IMR-90 (cell line): Measurements from ENCODE around the gene SIGLEC11. TPM values are rescaled to one million over a fixed set of nuclear protein-coding genes. Genes with fewer than 3 reads are reported as not detected.
"Not testable (repeated sequence)": the region's sequence is repeated elsewhere in the genome, so short reads cannot be mapped to it uniquely, and the experiment has no call there.

Experiments used
- ATAC-seq: fragments of 200-7000 bp; cut with Tn5 transposase; 2 replicates; pipeline ENCODE4 v1.9.1; 2020; ENCODE audit warnings: low read depth, mild to moderate bottlenecking, moderate library complexity
- BruUV-seq: library from RNA; stranded (reverse); fragments of 400-500 nt; replicated peaks from 2 replicates; lab custom pipeline; 2021; lab: Mats Ljungman, UMichigan
- CTCF ChIA-PET: fragments of 300-600 bp; formaldehyde crosslinking; extraction: SDS; loops from one replicate; lab custom pipeline; 2021; ENCODE audit warnings: antibody characterized with exemption; lab: Yijun Ruan, JAX
- POLR2A ChIA-PET: fragments of 300-600 bp; sonication (Branson Sonifier 250); formaldehyde crosslinking; loops from one replicate; lab custom pipeline; 2022; ENCODE audit warnings: antibody characterized with exemption; ENCODE audit not compliant: unreplicated experiment; lab: Charles Lee
- DNase-seq: peaks from one replicate; pipeline ENCODE4 v3.0.0; 2013
- H2AFZ ChIP-seq: replicated peaks from 2 replicates; pipeline ENCODE3; 2013; ENCODE audit warnings: low read length, mild to moderate bottlenecking; ENCODE audit not compliant: poor library complexity
- H2AK5ac ChIP-seq: 2 replicates; pipeline ENCODE4 v1.6.1; 2013; ENCODE audit warnings: low read depth, low read length, inconsistent platforms
- H2AK9ac ChIP-seq: replicated peaks from 2 replicates; pipeline ENCODE3; 2013; ENCODE audit warnings: mild to moderate bottlenecking, low read depth, low read length, moderate library complexity; ENCODE audit not compliant: poor library complexity
- H2BK120ac ChIP-seq: 2 replicates; pipeline ENCODE4 v1.6.1; 2013; ENCODE audit warnings: low read depth, low read length, inconsistent platforms
- H2BK15ac ChIP-seq: 3 replicates; pipeline ENCODE4 v1.6.1; 2013; ENCODE audit warnings: low read depth, low read length, inconsistent platforms
- H2BK20ac ChIP-seq: 2 replicates; pipeline ENCODE4 v1.6.1; 2013; ENCODE audit warnings: low read depth, mild to moderate bottlenecking, inconsistent platforms, low read length, moderate library complexity
- H2BK5ac ChIP-seq: 2 replicates; pipeline ENCODE4 v1.6.1; 2013; ENCODE audit warnings: mild to moderate bottlenecking, low read depth, low read length, inconsistent platforms; ENCODE audit not compliant: poor library complexity, severe bottlenecking
- H3K14ac ChIP-seq: replicated peaks from 2 replicates; pipeline ENCODE4 v1.6.1; 2013; ENCODE audit warnings: low read depth, low read length, inconsistent platforms
- H3K18ac ChIP-seq: 2 replicates; pipeline ENCODE4 v1.6.1; 2013; ENCODE audit warnings: low read depth, low read length, control low read depth
- H3K23ac ChIP-seq: 2 replicates; pipeline ENCODE4 v1.6.1; 2013; ENCODE audit warnings: low read depth, low read length, inconsistent platforms
- H3K27ac ChIP-seq: 2 replicates; pipeline ENCODE4 v1.5.1; 2013; ENCODE audit warnings: mild to moderate bottlenecking, control low read depth, low read length; ENCODE audit not compliant: insufficient read depth
- H3K27me3 ChIP-seq: 2 replicates; pipeline ENCODE4 v1.6.1; 2013; ENCODE audit warnings: low read length; ENCODE audit not compliant: control insufficient read depth, insufficient read depth
- H3K36me3 ChIP-seq: 2 replicates; pipeline ENCODE4 v1.6.1; 2013; ENCODE audit warnings: low read length, mixed read lengths; ENCODE audit not compliant: control insufficient read depth, insufficient read depth
- H3K4ac ChIP-seq: 2 replicates; pipeline ENCODE4 v1.6.1; 2013; ENCODE audit warnings: low read depth, low read length, inconsistent platforms
- H3K4me1 ChIP-seq: 2 replicates; pipeline ENCODE4 v1.6.1; 2013; ENCODE audit warnings: low read length, mixed read lengths; ENCODE audit not compliant: control insufficient read depth, insufficient read depth
- H3K4me2 ChIP-seq: 2 replicates; pipeline ENCODE4 v1.6.1; 2013; ENCODE audit warnings: low read depth, mild to moderate bottlenecking, control low read depth, low read length, moderate library complexity
- H3K4me3 ChIP-seq: 2 replicates; pipeline ENCODE4 v1.5.1; 2013; ENCODE audit warnings: low read depth, mild to moderate bottlenecking, control low read depth, low read length, moderate library complexity; ENCODE audit not compliant: insufficient read depth
- H3K56ac ChIP-seq: 2 replicates; pipeline ENCODE4 v1.6.1; 2013; ENCODE audit warnings: low read length, inconsistent platforms; ENCODE audit not compliant: insufficient read depth; ENCODE audit errors: extremely low read depth
- H3K79me1 ChIP-seq, 2 experiments: 2 replicates each; pipeline ENCODE4 v1.6.1; 2013; ENCODE audit warnings: low read length in 2 of 2, inconsistent platforms in 1 of 2, low read depth in 1 of 2
- H3K9ac ChIP-seq: 2 replicates; pipeline ENCODE4 v1.6.1; 2013; ENCODE audit warnings: low read depth, low read length, control low read depth
- H3K9me1 ChIP-seq: 2 replicates; pipeline ENCODE4 v1.6.1; 2013; ENCODE audit warnings: low read length, inconsistent platforms; ENCODE audit not compliant: insufficient read depth
- H3K9me3 ChIP-seq: 2 replicates; pipeline ENCODE4 v1.6.1; 2013; ENCODE audit warnings: low read length; ENCODE audit not compliant: control insufficient read depth, insufficient read depth
- H4K20me1 ChIP-seq: 2 replicates; pipeline ENCODE4 v1.6.1; 2013; ENCODE audit warnings: low read length, inconsistent platforms; ENCODE audit not compliant: insufficient read depth
- H4K5ac ChIP-seq: 2 replicates; pipeline ENCODE4 v1.6.1; 2013; ENCODE audit warnings: mild to moderate bottlenecking, low read depth, low read length, control low read depth
- H4K8ac ChIP-seq, 2 experiments: 2 replicates each; pipeline ENCODE4 v1.6.1; 2013; ENCODE audit warnings: low read depth in 2 of 2, low read length in 2 of 2, control low read depth in 1 of 2, inconsistent platforms in 1 of 2
- H4K91ac ChIP-seq: 2 replicates; pipeline ENCODE4 v1.6.1; 2013; ENCODE audit warnings: low read depth, low read length, inconsistent platforms; ENCODE audit not compliant: insufficient read depth
- WGBS, 2 experiments: methylation state at CpG; one replicate each; pipeline versions ENCODE4 v1.1.5 to v1.1.7; 2013; ENCODE audit warnings: missing lambda C conversion rate in 2 of 2; ENCODE audit not compliant: insufficient read length in 1 of 2; ENCODE audit errors: extremely low coverage in 2 of 2; 5-methylcytosine and 5-hydroxymethylcytosine counted together
- dilution Hi-C: fragments of 300-500 bp; cut with HindIII; formaldehyde crosslinking; loops from one replicate; pipeline ENCODE4 v1.14.3; 2018; ENCODE audit warnings: low sequenced_read_pairs; ENCODE audit not compliant: unreplicated experiment
- in situ Hi-C: fragments of 300-500 bp; cut with MboI; formaldehyde crosslinking; loops from 3 replicates; pipeline ENCODE4 v1.14.3; 2019; ENCODE audit warnings: low sequenced_read_pairs, inconsistent platforms, mixed read lengths
- intact Hi-C: fragments of 100-400 bp; cut with micrococcal nuclease; formaldehyde crosslinking; loops from 2 replicates; pipeline ENCODE4 v1.10.0; 2022
- polyA plus RNA-seq, 3 experiments: library from polyadenylated mRNA; depleted of rRNA; stranded (reverse); fragments of >200 nt; gene quantifications; 2 replicates each; pipeline ENCODE4 v1.2.3, GENCODE V29; 2012; ENCODE audit warnings: low replicate concordance in 1 of 3
- total RNA-seq: library from RNA; depleted of rRNA; stranded (reverse); fragments of >200 nt; gene quantifications from 2 replicates; pipeline ENCODE4 v1.2.3, GENCODE V29; 2012

The SIGLEC11 gene
- total and polyA plus RNA-seq, 2 of the 4 experiments (the other 2 are of a cell fraction) = not detected

- H3K27ac ChIP-seq, in situ Hi-C loops, H3K79me1 ChIP-seq, DNase-seq, H3K23ac ChIP-seq, H3K14ac ChIP-seq, H3K4me1 ChIP-seq, H3K56ac ChIP-seq, H3K36me3 ChIP-seq, CTCF ChIA-PET, H4K5ac ChIP-seq, H2AK5ac ChIP-seq, H3K4ac ChIP-seq, H2AFZ ChIP-seq, H4K8ac ChIP-seq, H3K9me1 ChIP-seq, H2BK15ac ChIP-seq, H3K4me2 ChIP-seq, H2BK120ac ChIP-seq, H3K18ac ChIP-seq, H4K20me1 ChIP-seq, intact Hi-C loops, dilution Hi-C loops, H2BK20ac ChIP-seq, H3K27me3 ChIP-seq, H3K9ac ChIP-seq, H2AK9ac ChIP-seq, H3K4me3 ChIP-seq, H2BK5ac ChIP-seq, BruUV-seq, POLR2A ChIA-PET, H4K91ac ChIP-seq, H3K9me3 ChIP-seq, ATAC-seq: not testable (repeated sequence)
- no CpG with 5 or more reads among the region's 12 CpGs for WGBS, 2 experiments
These were observed 1.1 kb downstream of the SIGLEC11 start for GRCh38 chr19:49959892-49960291.

- H3K4ac ChIP-seq, H3K9me3 ChIP-seq, H4K5ac ChIP-seq, H2AK9ac ChIP-seq, POLR2A ChIA-PET, H2BK20ac ChIP-seq, H3K79me1 ChIP-seq, DNase-seq, H3K36me3 ChIP-seq, H2AFZ ChIP-seq, H3K23ac ChIP-seq, BruUV-seq, H3K9me1 ChIP-seq, dilution Hi-C loops, H2AK5ac ChIP-seq, H3K18ac ChIP-seq, H3K4me2 ChIP-seq, H3K56ac ChIP-seq, H3K9ac ChIP-seq, H3K27me3 ChIP-seq, H3K4me3 ChIP-seq, in situ Hi-C loops, H3K14ac ChIP-seq, H4K8ac ChIP-seq, H2BK120ac ChIP-seq, CTCF ChIA-PET, H4K20me1 ChIP-seq, H2BK15ac ChIP-seq, H2BK5ac ChIP-seq, intact Hi-C loops, H3K27ac ChIP-seq, ATAC-seq, H3K4me1 ChIP-seq, H4K91ac ChIP-seq: not testable (repeated sequence)
- WGBS, 2 experiments = 30% methylated on average over 2 of the region's 13 CpGs; no CpG with 5 or more reads in 1 of the 2 experiments
These were observed 2.4 kb downstream of the SIGLEC11 start for GRCh38 chr19:49958596-49958995.
